Mammary epithelial cell (primary cell): ENCODE results near the gene GNA12.

Source experiments
- EZH2 ChIP-seq: IDR thresholded peaks from 2 replicates; pipeline ENCODE4 v1.6.1; 2012; ENCODE audit warnings: low read length, inconsistent platforms, borderline replicate concordance
- TF ChIP-seq, protein P1 (sequence below), 2 donors: IDR thresholded peaks in 1 of 2; conservative IDR thresholded peaks in 1 of 2; 2 replicates each; pipeline ENCODE4 v1.5.1; 2011 to 2012; ENCODE audit warnings: inconsistent platforms in 2 of 2, low read length in 2 of 2, mild to moderate bottlenecking in 2 of 2, control low read depth in 1 of 2, low read depth in 1 of 2; ENCODE audit not compliant: insufficient read depth in 1 of 2; ENCODE audit errors: extremely low read depth in 1 of 2

DNA sequence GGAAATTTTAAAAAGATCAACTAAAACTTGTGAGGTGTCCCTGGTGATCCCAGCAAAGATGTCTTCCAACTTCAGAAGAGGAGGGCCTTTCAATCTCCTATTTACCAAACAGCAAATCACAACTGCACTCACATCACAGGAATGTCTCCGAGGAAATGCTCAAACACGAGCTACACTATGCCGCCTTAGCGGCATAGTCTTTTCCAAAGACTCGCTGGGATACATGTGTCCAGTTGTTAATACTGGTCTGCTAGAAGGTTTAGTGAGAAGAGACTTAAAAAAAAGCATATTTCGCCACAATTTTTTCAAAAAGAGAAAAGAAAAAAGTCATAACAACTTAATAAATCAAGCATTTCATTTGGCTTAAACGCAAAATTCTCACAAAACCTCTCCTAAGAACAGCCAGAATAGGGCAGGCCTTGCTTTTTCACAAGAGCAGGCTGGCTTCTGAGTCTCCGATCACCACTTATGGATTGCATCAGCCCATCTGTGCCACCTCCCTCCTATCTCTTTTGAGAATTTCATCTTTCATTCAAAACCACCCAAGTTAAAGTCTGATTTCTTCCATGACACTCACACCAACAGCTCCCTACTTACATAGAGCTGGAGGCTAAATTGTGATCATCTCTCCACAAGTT lies 66.1 kb downstream of the GNA12 start:
- TF ChIP-seq EZH2: no peak
- TF ChIP-seq, protein P1, sequence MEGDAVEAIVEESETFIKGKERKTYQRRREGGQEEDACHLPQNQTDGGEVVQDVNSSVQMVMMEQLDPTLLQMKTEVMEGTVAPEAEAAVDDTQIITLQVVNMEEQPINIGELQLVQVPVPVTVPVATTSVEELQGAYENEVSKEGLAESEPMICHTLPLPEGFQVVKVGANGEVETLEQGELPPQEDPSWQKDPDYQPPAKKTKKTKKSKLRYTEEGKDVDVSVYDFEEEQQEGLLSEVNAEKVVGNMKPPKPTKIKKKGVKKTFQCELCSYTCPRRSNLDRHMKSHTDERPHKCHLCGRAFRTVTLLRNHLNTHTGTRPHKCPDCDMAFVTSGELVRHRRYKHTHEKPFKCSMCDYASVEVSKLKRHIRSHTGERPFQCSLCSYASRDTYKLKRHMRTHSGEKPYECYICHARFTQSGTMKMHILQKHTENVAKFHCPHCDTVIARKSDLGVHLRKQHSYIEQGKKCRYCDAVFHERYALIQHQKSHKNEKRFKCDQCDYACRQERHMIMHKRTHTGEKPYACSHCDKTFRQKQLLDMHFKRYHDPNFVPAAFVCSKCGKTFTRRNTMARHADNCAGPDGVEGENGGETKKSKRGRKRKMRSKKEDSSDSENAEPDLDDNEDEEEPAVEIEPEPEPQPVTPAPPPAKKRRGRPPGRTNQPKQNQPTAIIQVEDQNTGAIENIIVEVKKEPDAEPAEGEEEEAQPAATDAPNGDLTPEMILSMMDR (conservative IDR thresholded peaks at IDR 0.05 in 1 of 2, IDR thresholded peaks at IDR 0.05 in 1 of 2; ENCODE audit: extremely low read depth in 1 of 2, insufficient read depth in 1 of 2, low read depth in 1 of 2, low read length in 2 of 2): no peak
